Right atrium auricular region (tissue), 2 donors: Measurements from ENCODE around the gene FBLIM1. TPM values are rescaled to one million over a fixed set of nuclear protein-coding genes. Genes with fewer than 3 reads are reported as not detected.

Experiments used
- DNase-seq: peaks from one replicate; pipeline ENCODE4 v3.0.0-alpha.2; 2019; ENCODE audit warnings: low spot score
- H3K27ac ChIP-seq, 2 donors: fragments of 200-600 bp; sonication (generic); 1 replicate in 1 of 2; 2 replicates in 1 of 2; pipeline ENCODE4 v1.5.1; 2016 to 2019
- H3K27me3 ChIP-seq, 2 donors: fragments of 200-600 bp; sonication (generic); one replicate each; pipeline versions ENCODE4 v1.5.1 to v1.6.0; 2017 to 2019
- H3K36me3 ChIP-seq: fragments of 200-600 bp; sonication (generic); one replicate; pipeline ENCODE4 v1.5.1; 2016
- H3K4me1 ChIP-seq, 2 donors: fragments of 200-600 bp; sonication (generic); one replicate each; pipeline versions ENCODE4 v1.5.1 to v1.6.0; 2017 to 2019
- H3K4me3 ChIP-seq, 2 donors: fragments of 200-600 bp; sonication (generic); 1 replicate in 1 of 2; 2 replicates in 1 of 2; pipeline ENCODE4 v1.5.1; 2017 to 2019; ENCODE audit warnings: mild to moderate bottlenecking in 1 of 2, moderate library complexity in 1 of 2
- H3K9me3 ChIP-seq, 2 donors: fragments of 200-600 bp; sonication (generic); one replicate each; pipeline ENCODE4 v1.5.1; 2019
- total RNA-seq, 2 donors: library from RNA; depleted of rRNA; stranded (reverse); fragments of >200 nt; gene quantifications; one replicate each; pipeline ENCODE4 v1.1.0, GENCODE V29; 2016
- TF ChIP-seq, protein P1 (sequence below), 2 donors: fragments of 200-600 bp; sonication (generic); IDR thresholded peaks; one replicate each; pipeline ENCODE4 v1.5.1; 2019; ENCODE audit warnings: antibody characterized with exemption in 2 of 2

FBLIM1 gene
- total RNA-seq, 2 donors from 2014 or later: 66.6 to 124 TPM

DNA sequence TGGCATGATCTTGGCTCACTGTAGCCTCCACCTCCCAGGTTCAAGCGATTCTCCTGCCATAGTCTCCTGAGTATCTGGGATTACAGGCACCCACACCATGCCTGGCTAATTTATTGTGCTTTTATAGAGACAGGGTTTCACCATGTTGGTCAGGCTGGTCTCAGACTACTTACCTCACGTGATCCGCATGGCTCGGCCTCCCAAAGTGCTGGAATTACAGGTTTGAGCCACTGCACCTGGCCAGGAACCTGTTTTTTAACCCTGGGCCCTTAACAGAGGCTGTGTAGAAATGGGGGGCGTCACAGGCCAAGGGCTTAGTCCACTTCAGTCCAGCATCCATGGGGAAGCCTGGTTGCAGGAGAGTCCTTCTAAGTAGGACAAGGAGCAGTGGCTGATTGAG is 9.3 kb downstream of the FBLIM1 start:
- no peak for DNase-seq
- Histone ChIP-seq H3K36me3 (peaks cover 64% of the 10 kb centered on the region), H3K9me3 (no peaks in the 10 kb centered on the region), H3K4me1 (peaks cover 0 to 26% of the 10 kb centered on the region in 2 donors), H3K27ac (no peak overlapping the region), H3K27me3 (no peaks in the 10 kb centered on the region), H3K4me3 (no peak overlapping the region)
- TF ChIP-seq, protein P1, sequence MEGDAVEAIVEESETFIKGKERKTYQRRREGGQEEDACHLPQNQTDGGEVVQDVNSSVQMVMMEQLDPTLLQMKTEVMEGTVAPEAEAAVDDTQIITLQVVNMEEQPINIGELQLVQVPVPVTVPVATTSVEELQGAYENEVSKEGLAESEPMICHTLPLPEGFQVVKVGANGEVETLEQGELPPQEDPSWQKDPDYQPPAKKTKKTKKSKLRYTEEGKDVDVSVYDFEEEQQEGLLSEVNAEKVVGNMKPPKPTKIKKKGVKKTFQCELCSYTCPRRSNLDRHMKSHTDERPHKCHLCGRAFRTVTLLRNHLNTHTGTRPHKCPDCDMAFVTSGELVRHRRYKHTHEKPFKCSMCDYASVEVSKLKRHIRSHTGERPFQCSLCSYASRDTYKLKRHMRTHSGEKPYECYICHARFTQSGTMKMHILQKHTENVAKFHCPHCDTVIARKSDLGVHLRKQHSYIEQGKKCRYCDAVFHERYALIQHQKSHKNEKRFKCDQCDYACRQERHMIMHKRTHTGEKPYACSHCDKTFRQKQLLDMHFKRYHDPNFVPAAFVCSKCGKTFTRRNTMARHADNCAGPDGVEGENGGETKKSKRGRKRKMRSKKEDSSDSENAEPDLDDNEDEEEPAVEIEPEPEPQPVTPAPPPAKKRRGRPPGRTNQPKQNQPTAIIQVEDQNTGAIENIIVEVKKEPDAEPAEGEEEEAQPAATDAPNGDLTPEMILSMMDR (IDR thresholded peaks at IDR 0.05): no peak

DNA sequence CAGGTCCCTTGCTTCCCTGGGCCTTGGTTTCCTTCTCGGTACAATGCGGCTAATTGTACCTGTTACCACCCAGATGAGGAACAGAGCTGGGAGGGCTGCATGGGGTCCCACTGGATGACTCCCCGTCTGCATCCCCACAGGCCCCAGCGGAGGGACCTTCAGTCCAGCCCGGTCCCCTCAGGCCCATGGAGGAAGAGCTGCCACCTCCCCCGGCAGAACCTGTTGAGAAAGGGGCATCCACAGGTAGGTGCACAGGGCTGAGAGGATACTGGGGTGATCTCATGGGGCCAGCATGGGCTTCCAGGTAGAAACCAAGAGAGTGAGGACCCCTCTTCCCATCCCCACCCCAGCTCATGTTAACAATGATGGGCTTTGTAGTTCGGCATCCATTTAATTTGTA is 9.8 kb downstream of the FBLIM1 start:
- H3K4me3 ChIP-seq: no peak overlapping the region
- DNase-seq: no peak
- no peaks in the 10 kb centered on the region for H3K27me3 ChIP-seq
- peaks cover 68% of the 10 kb centered on the region for H3K36me3 ChIP-seq
- no peaks in the 10 kb centered on the region for H3K9me3 ChIP-seq
- no peak overlapping the region for H3K27ac ChIP-seq
- TF ChIP-seq, protein P1 (IDR thresholded peaks at IDR 0.05): no peak
- peaks cover 0 to 21% of the 10 kb centered on the region in 2 donors for H3K4me1 ChIP-seq

DNA sequence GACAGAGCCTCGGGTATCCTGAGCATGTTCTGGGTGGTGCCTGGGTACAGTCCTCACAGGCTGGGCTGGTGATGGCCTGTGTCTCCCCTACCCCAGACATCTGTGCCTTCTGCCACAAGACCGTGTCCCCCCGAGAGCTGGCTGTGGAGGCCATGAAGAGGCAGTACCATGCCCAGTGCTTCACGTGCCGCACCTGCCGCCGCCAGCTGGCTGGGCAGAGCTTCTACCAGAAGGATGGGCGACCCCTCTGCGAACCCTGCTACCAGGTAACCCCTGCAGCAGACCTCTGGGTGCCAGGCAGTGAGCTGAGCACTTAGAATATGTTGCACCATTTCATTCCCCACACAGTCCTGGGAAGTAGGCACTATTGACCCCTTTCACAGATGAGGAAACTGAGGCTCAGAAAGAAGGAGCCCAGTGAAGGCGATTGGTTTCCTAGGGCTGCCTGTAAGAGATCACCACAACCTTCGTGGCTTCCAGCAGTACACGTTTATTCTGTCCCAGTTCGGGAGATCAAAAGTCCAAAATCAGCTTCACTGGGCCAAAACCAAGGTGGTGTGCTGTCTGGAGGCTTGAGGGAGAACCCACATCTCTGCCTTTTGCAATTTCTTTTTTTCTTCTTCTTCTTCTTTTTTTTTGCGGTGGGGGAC is 11.8 kb downstream of the FBLIM1 start:
- H3K27me3 ChIP-seq: no peaks in the 10 kb centered on the region
- no peak overlapping the region for H3K27ac ChIP-seq
- TF ChIP-seq, protein P1 (IDR thresholded peaks at IDR 0.05): no peak
- no peak overlapping the region for H3K4me3 ChIP-seq
- H3K9me3 ChIP-seq: no peaks in the 10 kb centered on the region
- peaks cover 0 to 3% of the 10 kb centered on the region in 2 donors for H3K4me1 ChIP-seq
- no peak for DNase-seq
- H3K36me3 ChIP-seq: peaks cover 79% of the 10 kb centered on the region

DNA sequence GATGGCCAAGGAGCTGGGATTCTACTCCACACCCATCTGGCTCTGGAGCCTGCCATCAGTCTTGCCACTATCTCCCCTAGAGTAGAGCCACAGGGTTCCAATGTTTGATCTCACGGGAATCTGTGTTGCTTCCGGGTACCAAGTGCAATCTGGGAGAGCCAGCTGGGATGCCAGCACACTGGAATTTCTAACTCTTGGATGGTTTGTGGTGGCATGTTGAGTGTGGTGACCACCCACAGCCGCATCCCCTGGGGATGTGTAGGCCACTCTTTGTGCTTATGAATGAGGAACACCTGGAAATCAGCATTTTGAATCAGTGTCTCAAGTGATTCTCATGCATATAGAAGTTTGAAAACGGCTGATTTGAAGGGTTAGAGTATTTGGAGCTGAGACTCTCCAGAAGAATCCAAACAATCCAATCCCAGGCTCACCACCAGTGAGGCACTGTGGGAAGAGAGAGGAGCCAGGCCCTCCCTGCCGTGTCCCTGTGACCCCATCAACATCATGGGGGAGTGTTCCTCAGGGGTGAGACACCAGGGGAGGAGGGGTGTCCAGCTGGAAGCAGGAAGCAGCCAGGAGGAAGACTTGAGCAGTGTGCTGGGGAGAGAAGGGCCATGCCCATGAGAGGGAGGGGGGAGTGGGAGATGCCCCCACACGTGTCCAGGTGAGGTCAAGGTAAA is 13.4 kb downstream of the FBLIM1 start:
- DNase-seq: no peak
- Histone ChIP-seq H3K4me3 (no peak overlapping the region), H3K4me1 (no peaks in the 10 kb centered on the region), H3K27ac (no peak overlapping the region), H3K27me3 (no peaks in the 10 kb centered on the region), H3K36me3 (peaks cover 82% of the 10 kb centered on the region), H3K9me3 (no peaks in the 10 kb centered on the region)
- TF ChIP-seq, protein P1 (IDR thresholded peaks at IDR 0.05): no peak

DNA sequence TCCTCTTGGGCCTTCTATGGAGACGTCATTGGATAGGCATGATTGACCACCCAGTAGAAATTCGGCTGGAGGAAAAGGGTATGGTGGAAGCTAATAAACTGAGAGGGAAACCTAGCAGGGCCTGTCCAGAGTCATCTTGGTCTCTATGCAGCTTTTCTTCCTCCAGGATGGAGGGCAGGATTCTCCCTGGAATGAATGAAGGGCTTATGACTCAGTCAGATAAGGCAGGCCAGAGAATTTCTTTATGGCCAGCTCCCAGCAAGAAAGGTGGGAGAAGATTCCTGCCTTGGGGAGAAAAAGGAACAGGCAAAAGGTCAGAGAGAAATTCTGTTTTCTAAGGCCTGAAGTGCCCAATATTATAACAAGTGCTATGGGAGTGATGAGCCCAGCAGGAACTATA is 17.1 kb downstream of the FBLIM1 start:
- no peak overlapping the region for H3K27ac ChIP-seq
- H3K4me3 ChIP-seq: no peak overlapping the region
- H3K36me3 ChIP-seq: peaks cover 86% of the 10 kb centered on the region

More for the DNA sequence above, 17.1 kb downstream of the FBLIM1 start:
- no peak for DNase-seq
- Histone ChIP-seq H3K4me1 (no peaks in the 10 kb centered on the region), H3K27me3 (no peaks in the 10 kb centered on the region), H3K9me3 (no peaks in the 10 kb centered on the region)
- TF ChIP-seq, protein P1 (IDR thresholded peaks at IDR 0.05): no peak
